Neuronal stem cell (in vitro differentiated cells): ENCODE data around the gene PNLIPRP3.
A peak's percentile ranks its signal among the peaks of the same experiment; 100 is the strongest.
"Not testable (repeated sequence)": the region's sequence is repeated elsewhere in the genome, so short reads cannot be mapped to it uniquely, and the experiment has no call there.

ENCODE experiments used
- DNase-seq: peaks from one replicate; pipeline ENCODE4 v3.0.0-alpha.2; 2013; ENCODE audit warnings: low spot score
- H2AFZ ChIP-seq: one replicate; pipeline ENCODE4 v1.6.1; 2013; ENCODE audit warnings: mild to moderate bottlenecking, low read length, inconsistent platforms
- H2AK5ac ChIP-seq: 2 replicates; pipeline ENCODE4 v1.6.1; 2013; ENCODE audit warnings: low read depth, mild to moderate bottlenecking, inconsistent platforms, low read length, moderate library complexity, mixed read lengths
- H2BK120ac ChIP-seq: 2 replicates; pipeline ENCODE4 v1.6.1; 2013; ENCODE audit warnings: low read depth, mild to moderate bottlenecking, inconsistent platforms, low read length, moderate library complexity, mixed read lengths
- H2BK12ac ChIP-seq: one replicate; pipeline ENCODE4 v1.6.1; 2013; ENCODE audit warnings: low read length, inconsistent platforms
- H2BK15ac ChIP-seq: 2 replicates; pipeline ENCODE4 v1.6.1; 2013; ENCODE audit warnings: mild to moderate bottlenecking, low read length, inconsistent platforms, mixed read lengths
- H2BK5ac ChIP-seq: one replicate; pipeline ENCODE4 v1.6.1; 2013; ENCODE audit warnings: inconsistent platforms, mild to moderate bottlenecking, low read length, moderate library complexity
- H3K14ac ChIP-seq: one replicate; pipeline ENCODE4 v1.6.1; 2013; ENCODE audit warnings: low read length, inconsistent platforms
- H3K18ac ChIP-seq: 2 replicates; pipeline ENCODE4 v1.6.1; 2013; ENCODE audit warnings: low read length, inconsistent platforms
- H3K23ac ChIP-seq: 2 replicates; pipeline ENCODE4 v1.6.1; 2013; ENCODE audit warnings: low read depth, mild to moderate bottlenecking, mixed read lengths, low read length, inconsistent platforms; ENCODE audit not compliant: poor library complexity
- H3K27ac ChIP-seq: replicated peaks from 3 replicates; pipeline ENCODE4 v1.5.1; 2013; ENCODE audit warnings: low read length, inconsistent platforms
- H3K27me3 ChIP-seq, 3 experiments: 2 replicates each; pipeline ENCODE4 v1.6.1; 2013; ENCODE audit warnings: low read length in 3 of 3, mild to moderate bottlenecking in 2 of 3, inconsistent platforms in 1 of 3, low read depth in 1 of 3, mixed read lengths in 1 of 3, moderate library complexity in 1 of 3; ENCODE audit not compliant: control insufficient read depth in 3 of 3, insufficient read depth in 3 of 3
- H3K36me3 ChIP-seq, 2 donors: replicated peaks in 1 of 2; 2 replicates each; pipeline ENCODE4 v1.6.1; 2013; ENCODE audit warnings: low read length in 2 of 2; ENCODE audit not compliant: control insufficient read depth in 2 of 2, insufficient read depth in 2 of 2
- H3K4ac ChIP-seq: 2 replicates; pipeline ENCODE4 v1.6.1; 2013; ENCODE audit warnings: inconsistent platforms, mild to moderate bottlenecking, low read length, moderate library complexity
- H3K4me1 ChIP-seq, 2 donors: 1 replicate in 1 of 2; 2 replicates in 1 of 2; pipeline ENCODE4 v1.6.1; 2013; ENCODE audit warnings: low read length in 2 of 2, low read depth in 1 of 2; ENCODE audit not compliant: control insufficient read depth in 2 of 2, insufficient read depth in 1 of 2
- H3K4me2 ChIP-seq: one replicate; pipeline ENCODE4 v1.6.1; 2013; ENCODE audit warnings: mild to moderate bottlenecking, low read length, inconsistent platforms; ENCODE audit not compliant: insufficient read depth, poor library complexity, severe bottlenecking
- H3K4me3 ChIP-seq, 2 donors: 2 replicates each; pipeline ENCODE4 v1.5.1; 2013; ENCODE audit warnings: low read length in 2 of 2, mild to moderate bottlenecking in 2 of 2, inconsistent platforms in 1 of 2, moderate library complexity in 1 of 2
- H3K79me1 ChIP-seq: one replicate; pipeline ENCODE4 v1.6.1; 2013; ENCODE audit warnings: low read depth, mild to moderate bottlenecking, inconsistent platforms, low read length, moderate library complexity
- H3K9ac ChIP-seq: one replicate; pipeline ENCODE4 v1.6.1; 2013; ENCODE audit warnings: mild to moderate bottlenecking, low read depth, low read length, inconsistent platforms; ENCODE audit not compliant: poor library complexity
- H3K9me3 ChIP-seq, 2 donors: replicated peaks in 1 of 2; 2 replicates each; pipeline versions ENCODE3 to v1.6.1; 2013; ENCODE audit warnings: low read length in 2 of 2, mild to moderate bottlenecking in 2 of 2, inconsistent platforms in 1 of 2, low read depth in 1 of 2, mixed read lengths in 1 of 2, moderate library complexity in 1 of 2; ENCODE audit not compliant: control insufficient read depth in 2 of 2, insufficient read depth in 1 of 2
- H4K8ac ChIP-seq: one replicate; pipeline ENCODE4 v1.6.1; 2013; ENCODE audit warnings: low read depth, mild to moderate bottlenecking, inconsistent platforms, low read length, moderate library complexity
- H4K91ac ChIP-seq: one replicate; pipeline ENCODE4 v1.6.1; 2013; ENCODE audit warnings: low read length, low read depth, mild to moderate bottlenecking, inconsistent platforms; ENCODE audit not compliant: poor library complexity
- WGBS, 2 donors: extraction: QIAGEN DNeasy Blood & Tissue Kit; methylation state at CpG; one replicate each; pipeline ENCODE4 v1.1.7; 2013; ENCODE audit warnings: missing lambda C conversion rate in 2 of 2, mixed read lengths in 1 of 2; ENCODE audit not compliant: insufficient read length in 2 of 2, insufficient replicate concordance in 1 of 2; ENCODE audit errors: extremely low coverage in 2 of 2; 5-methylcytosine and 5-hydroxymethylcytosine counted together

PNLIPRP3 gene

GRCh38 chr10:116393246-116393831 lies 34.3 kb upstream of the PNLIPRP3 start:
- not testable (repeated sequence) for DNase-seq, H3K36me3 ChIP-seq, H3K14ac ChIP-seq, H3K79me1 ChIP-seq, H4K8ac ChIP-seq, H3K4me1 ChIP-seq, H3K9me3 ChIP-seq, H3K9ac ChIP-seq, H3K4me2 ChIP-seq, H2AK5ac ChIP-seq, H3K4ac ChIP-seq, H3K23ac ChIP-seq, H3K27me3 ChIP-seq, H3K27ac ChIP-seq, H3K18ac ChIP-seq, H4K91ac ChIP-seq, H3K4me3 ChIP-seq, H2BK5ac ChIP-seq, H2BK15ac ChIP-seq, H2AFZ ChIP-seq, H2BK120ac ChIP-seq
- WGBS, 2 donors = no CpG with 5 or more reads among the region's 43 CpGs
- H2BK12ac ChIP-seq = peak overlapping the region; percentile 8

GRCh38 chr10:116395223-116395985 lies 32.2 kb upstream of the PNLIPRP3 start:
- WGBS, 2 donors = no CpG with 5 or more reads among the region's 13 CpGs
- H3K27ac ChIP-seq = no peak overlapping the region
- no peak overlapping the region for H3K4me3 ChIP-seq

GRCh38 chr10:116398224-116398623 lies 29.4 kb upstream of the PNLIPRP3 start:
- H3K23ac ChIP-seq = no peak overlapping the region
- no peak overlapping the region for H2BK12ac ChIP-seq
- no peak for DNase-seq
- no peak overlapping the region for H2BK15ac ChIP-seq
- H3K9ac ChIP-seq = no peak overlapping the region
- H3K4ac ChIP-seq = no peak overlapping the region
- no peak overlapping the region for H3K4me2 ChIP-seq
- no peak overlapping the region for H2BK5ac ChIP-seq
- H3K4me1 ChIP-seq = peaks cover 0 to 2% of the 10 kb centered on the region in 2 donors
- no peak overlapping the region for H2AK5ac ChIP-seq
- no peak overlapping the region for H3K14ac ChIP-seq
- H3K27ac ChIP-seq = no peak overlapping the region
- H3K18ac ChIP-seq = no peak overlapping the region
- H3K27me3 ChIP-seq = no peaks in the 10 kb centered on the region
- H3K4me3 ChIP-seq = no peak overlapping the region
- no peak overlapping the region for H2BK120ac ChIP-seq
- H3K9me3 ChIP-seq = no peaks in the 10 kb centered on the region
- H3K79me1 ChIP-seq = no peaks in the 10 kb centered on the region
- H4K8ac ChIP-seq = no peak overlapping the region
- no peak overlapping the region for H4K91ac ChIP-seq
- peak overlapping the region; percentile 76 for H2AFZ ChIP-seq
- WGBS, 2 donors = no CpG with 5 or more reads among the region's 5 CpGs
- H3K36me3 ChIP-seq = no peaks in the 10 kb centered on the region

More at GRCh38 chr10:116395223-116395985, 32.2 kb upstream of the PNLIPRP3 start:
- no peak overlapping the region for H2BK5ac ChIP-seq
- no peaks in the 10 kb centered on the region for H3K79me1 ChIP-seq
- H3K23ac ChIP-seq = no peak overlapping the region
- H3K27me3 ChIP-seq = no peaks in the 10 kb centered on the region
- H4K91ac ChIP-seq = no peak overlapping the region
- no peak overlapping the region for H2BK120ac ChIP-seq
- no peak overlapping the region for H3K9ac ChIP-seq
- no peak overlapping the region for H2AK5ac ChIP-seq
- no peak overlapping the region for H3K14ac ChIP-seq
- no peak overlapping the region for H2BK15ac ChIP-seq
- no peak for DNase-seq
- H2BK12ac ChIP-seq = no peak overlapping the region
- H3K4me2 ChIP-seq = no peak overlapping the region
- no peak overlapping the region for H4K8ac ChIP-seq
- H3K18ac ChIP-seq = no peak overlapping the region
- H2AFZ ChIP-seq = no peak overlapping the region
- no peaks in the 10 kb centered on the region for H3K36me3 ChIP-seq
- peaks cover 0 to 2% of the 10 kb centered on the region in 2 donors for H3K4me1 ChIP-seq
- no peak overlapping the region for H3K4ac ChIP-seq
- H3K9me3 ChIP-seq = no peaks in the 10 kb centered on the region

- no peak for DNase-seq
- no peak overlapping the region for H4K91ac ChIP-seq
- no peaks in the 10 kb centered on the region for H3K27me3 ChIP-seq
- H3K4me2 ChIP-seq = no peak overlapping the region
- H3K9me3 ChIP-seq = no peaks in the 10 kb centered on the region
- no peaks in the 10 kb centered on the region for H3K36me3 ChIP-seq
- no peak overlapping the region for H3K14ac ChIP-seq
- H3K9ac ChIP-seq = no peak overlapping the region
- no peak overlapping the region for H3K4ac ChIP-seq
- H3K23ac ChIP-seq = no peak overlapping the region
- H3K27ac ChIP-seq = no peak overlapping the region
- H2AFZ ChIP-seq = no peak overlapping the region
- no peak overlapping the region for H3K4me3 ChIP-seq
- H2BK12ac ChIP-seq = no peak overlapping the region
- no peak overlapping the region for H3K18ac ChIP-seq
- no peak overlapping the region for H2BK120ac ChIP-seq
- WGBS, 2 donors = no CpG with 5 or more reads among the region's 3 CpGs
- no peak overlapping the region for H2AK5ac ChIP-seq
- H2BK5ac ChIP-seq = no peak overlapping the region
- H3K79me1 ChIP-seq = no peaks in the 10 kb centered on the region
- no peak overlapping the region for H4K8ac ChIP-seq
- H3K4me1 ChIP-seq = peaks cover 0 to 2% of the 10 kb centered on the region in 2 donors
- H2BK15ac ChIP-seq = no peak overlapping the region
Observed at GRCh38 chr10:116402858-116403257, 24.8 kb upstream of the PNLIPRP3 start.
